ENCODE data around the gene ITGA3.

- TF ChIP-seq ZNF605 (CRISPR knock-in tag; IDR thresholded peaks at IDR 0.05): no peak
- TF ChIP-seq RFXAP (CRISPR knock-in tag; IDR thresholded peaks at IDR 0.05; ENCODE audit: borderline replicate concordance): no peak
- TF ChIP-seq KAT2B (IDR thresholded peaks at IDR 0.05; ENCODE audit: borderline replicate concordance, low read depth, low read length): no peak
- TF ChIP-seq HNF4G (IDR thresholded peaks at IDR 0.05; ENCODE audit: borderline replicate concordance, low read depth, low read length): no peak
- no peak for TF ChIP-seq HNF4G (CRISPR knock-in tag; IDR thresholded peaks at IDR 0.05; ENCODE audit: borderline replicate concordance, low read depth)
- no peak for TF ChIP-seq GATAD2A (CRISPR knock-in tag; IDR thresholded peaks at IDR 0.05)
- no peak for TF ChIP-seq CTCF (CRISPR knock-in tag; IDR thresholded peaks at IDR 0.05)
These were observed 44.6 kb downstream of the ITGA3 start for GRCh38 chr17:50100480-50100883.
